HepG2 (cell line): ENCODE data around the gene GRAMD1B. TPM values are rescaled to one million over a fixed set of nuclear protein-coding genes. Genes with fewer than 3 reads are reported as not detected.

Experiments
- ARNT ChIP-seq: fragments of 450-650 bp; IDR thresholded peaks from 2 replicates; pipeline ENCODE4 v1.6.1; 2017
- ATF7 ChIP-seq, 2 experiments: fragments of 450-650 bp in 1 of 2; sonication (generic) in 1 of 2; formaldehyde crosslinking in 1 of 2; IDR thresholded peaks; 2 replicates each; pipeline versions ENCODE4 v1.4.0 to v1.6.1; 2016 to 2020; ENCODE audit warnings: antibody characterized with exemption in 1 of 2, mild to moderate bottlenecking in 1 of 2, missing genetic modification reagents in 1 of 2
- ATRX ChIP-seq: sonication (generic); formaldehyde crosslinking; IDR thresholded peaks from 2 replicates; pipeline ENCODE4 v1.4.0; 2020; ENCODE audit warnings: missing genetic modification reagents, borderline replicate concordance
- FLYWCH1 ChIP-seq: sonication (generic); formaldehyde crosslinking; IDR thresholded peaks from 2 replicates; pipeline ENCODE4 v1.8.1; 2023; ENCODE audit warnings: mild to moderate bottlenecking, missing genetic modification reagents
- HNRNPH1 ChIP-seq: fragments of 200-400 bp; formaldehyde crosslinking; optimal IDR thresholded peaks from 2 replicates; pipeline ENCODE3; 2017; ENCODE audit warnings: mild to moderate bottlenecking, low read depth, low read length
- MAFK ChIP-seq, 2 experiments: IDR thresholded peaks in 1 of 2; conservative IDR thresholded peaks in 1 of 2; 2 replicates each; pipeline ENCODE4 v1.6.1; 2011; ENCODE audit warnings: improper control_type of control experiment in 2 of 2, low read length in 2 of 2
- MTF2 ChIP-seq: sonication (generic); formaldehyde crosslinking; IDR thresholded peaks from 2 replicates; pipeline ENCODE4 v1.5.0; 2020; ENCODE audit warnings: missing genetic modification reagents, borderline replicate concordance
- REST ChIP-seq, 2 experiments: IDR thresholded peaks; 2 replicates each; pipeline ENCODE4 v1.6.1; 2011 to 2012; ENCODE audit warnings: low read length in 2 of 2, borderline replicate concordance in 1 of 2, low read depth in 1 of 2, mild to moderate bottlenecking in 1 of 2, moderate library complexity in 1 of 2
- SNAPC4 ChIP-seq: sonication (generic); formaldehyde crosslinking; IDR thresholded peaks from 2 replicates; pipeline ENCODE4 v1.4.0; 2020; ENCODE audit warnings: mild to moderate bottlenecking, missing genetic modification reagents
- ZNF280B ChIP-seq: sonication (generic); formaldehyde crosslinking; IDR thresholded peaks from 2 replicates; pipeline ENCODE4 v1.5.0; 2020; ENCODE audit warnings: missing genetic modification reagents, mild to moderate bottlenecking, borderline replicate concordance
- ZNF281 ChIP-seq: sonication (generic); formaldehyde crosslinking; IDR thresholded peaks from 2 replicates; pipeline ENCODE4 v1.4.0; 2020; ENCODE audit warnings: missing genetic modification reagents, borderline replicate concordance
- ZNF317 ChIP-seq: sonication (generic); formaldehyde crosslinking; IDR thresholded peaks from 2 replicates; pipeline ENCODE4 v1.5.0; 2020; ENCODE audit warnings: mild to moderate bottlenecking, missing genetic modification reagents
- polyA plus RNA-seq, 8 experiments: library from polyadenylated mRNA; depleted of rRNA in 3 of 8; stranded (reverse) in 7 of 8; unstranded in 1 of 8; fragments of >200 nt; fragmentation: Illumina TruSeq in 4 of 8; extraction: Trizol in 4 of 8; gene quantifications; 2 replicates each; pipeline versions ENCODE4 v1.2.1 to v1.2.3, GENCODE V29; 2011 to 2016; ENCODE audit warnings: low read depth in 4 of 8, missing spikeins in 1 of 8, mixed read lengths in 1 of 8; ENCODE audit not compliant: insufficient read depth in 1 of 8
- total RNA-seq, 5 experiments: library from RNA; depleted of rRNA; stranded (reverse); fragments of >200 nt; fragmentation: Illumina TruSeq; extraction: Trizol; gene quantifications; 2 replicates each; pipeline ENCODE4 v1.2.3, GENCODE V29; 2016; ENCODE audit warnings: low read depth in 1 of 5
- TF ChIP-seq, protein P1 (sequence below): sonication (generic); formaldehyde crosslinking; IDR thresholded peaks from 2 replicates; pipeline ENCODE4 v1.4.0; 2020; ENCODE audit warnings: missing genetic modification reagents; ENCODE audit errors: not compliant biosample characterization

Gene GRAMD1B
- total and polyA plus RNA-seq, 2 of the 13 experiments (the other 11 are each of a cell fraction or from before 2014, with no cell fraction given) = 0.12 TPM; not detected in 1

- TF ChIP-seq REST (IDR thresholded peaks at IDR 0.05; ENCODE audit: borderline replicate concordance in 1 of 2, low read depth in 1 of 2, low read length in 2 of 2) = peak in 1 of 2 experiments; percentile 95
- TF ChIP-seq SNAPC4 = no peak
- no peak for TF ChIP-seq ATRX (CRISPR knock-in tag)
- peak; percentile 46 for TF ChIP-seq ZNF280B (CRISPR knock-in tag)
- TF ChIP-seq FLYWCH1 = no peak
- TF ChIP-seq ZNF281 (CRISPR knock-in tag) = no peak
- TF ChIP-seq MTF2 (CRISPR knock-in tag) = no peak
- no peak for TF ChIP-seq HNRNPH1
- TF ChIP-seq ZNF317 (CRISPR knock-in tag) = no peak
- no peak for TF ChIP-seq MAFK (conservative IDR thresholded peaks at IDR 0.05 in 1 of 2, IDR thresholded peaks at IDR 0.05 in 1 of 2; ENCODE audit: low read length in 2 of 2)
- TF ChIP-seq, protein P1, sequence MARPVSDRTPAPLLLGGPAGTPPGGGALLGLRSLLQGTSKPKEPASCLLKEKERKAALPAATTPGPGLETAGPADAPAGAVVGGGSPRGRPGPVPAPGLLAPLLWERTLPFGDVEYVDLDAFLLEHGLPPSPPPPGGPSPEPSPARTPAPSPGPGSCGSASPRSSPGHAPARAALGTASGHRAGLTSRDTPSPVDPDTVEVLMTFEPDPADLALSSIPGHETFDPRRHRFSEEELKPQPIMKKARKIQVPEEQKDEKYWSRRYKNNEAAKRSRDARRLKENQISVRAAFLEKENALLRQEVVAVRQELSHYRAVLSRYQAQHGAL = no peak
- no peak for TF ChIP-seq ATF7 (IDR thresholded peaks at IDR 0.05)
- TF ChIP-seq ATF7 (CRISPR knock-in tag; IDR thresholded peaks at IDR 0.05) = no peak
- TF ChIP-seq ARNT = no peak
These were observed 223.9 kb downstream of the GRAMD1B start (continued) for GRCh38 chr11:123653827-123654565.
